H9 (cell line): ENCODE results near the gene TFRC. TPM values are rescaled to one million over a fixed set of nuclear protein-coding genes. Genes with fewer than 3 reads are reported as not detected.

ENCODE experiments used
- DNase-seq: peaks from one replicate; pipeline ENCODE4 v3.0.0-alpha.2; 2017
- H2AFZ ChIP-seq: one replicate; pipeline ENCODE4 v1.6.1; 2013; ENCODE audit warnings: mild to moderate bottlenecking, low read length, control low read depth, moderate library complexity
- H2AK5ac ChIP-seq: 2 replicates; pipeline ENCODE4 v1.6.1; 2013; ENCODE audit warnings: low read length, control low read depth, mixed read lengths; ENCODE audit not compliant: insufficient read length
- H2BK120ac ChIP-seq: one replicate; pipeline ENCODE4 v1.6.1; 2013; ENCODE audit warnings: low read depth, mild to moderate bottlenecking, low read length, control low read depth, inconsistent platforms; ENCODE audit not compliant: poor library complexity, severe bottlenecking
- H2BK12ac ChIP-seq: 2 replicates; pipeline ENCODE4 v1.6.1; 2013; ENCODE audit warnings: low read length, control low read depth, mixed read lengths, low read depth; ENCODE audit not compliant: insufficient read length
- H2BK15ac ChIP-seq: 2 replicates; pipeline ENCODE4 v1.6.1; 2013; ENCODE audit warnings: low read depth, low read length, control low read depth
- H2BK20ac ChIP-seq: one replicate; pipeline ENCODE4 v1.6.1; 2013; ENCODE audit warnings: low read depth, mild to moderate bottlenecking, low read length, control low read depth, inconsistent platforms; ENCODE audit not compliant: poor library complexity, severe bottlenecking
- H2BK5ac ChIP-seq: 2 replicates; pipeline ENCODE4 v1.6.1; 2013; ENCODE audit warnings: low read length, control low read depth, mixed read lengths; ENCODE audit not compliant: insufficient read length
- H3K14ac ChIP-seq: 2 replicates; pipeline ENCODE4 v1.6.1; 2013; ENCODE audit warnings: low read length, control low read depth; ENCODE audit not compliant: insufficient read depth
- H3K18ac ChIP-seq: 2 replicates; pipeline ENCODE4 v1.6.1; 2013; ENCODE audit warnings: low read depth, mild to moderate bottlenecking, mixed read lengths, low read length, control low read depth; ENCODE audit not compliant: insufficient read length
- H3K23ac ChIP-seq: 2 replicates; pipeline ENCODE4 v1.6.1; 2013; ENCODE audit warnings: low read length, control low read depth, mixed read lengths, low read depth; ENCODE audit not compliant: insufficient read length
- H3K23me2 ChIP-seq: 2 replicates; pipeline ENCODE4 v1.6.1; 2013; ENCODE audit warnings: low read depth, mild to moderate bottlenecking, mixed read lengths, low read length, control low read depth; ENCODE audit not compliant: insufficient read length, poor library complexity, severe bottlenecking
- H3K27ac ChIP-seq: 2 replicates; pipeline ENCODE4 v1.5.1; 2013; ENCODE audit warnings: low read length, control low read depth, mixed read lengths, low read depth; ENCODE audit not compliant: insufficient read length
- H3K27me3 ChIP-seq: 2 replicates; pipeline ENCODE4 v1.6.1; 2013; ENCODE audit warnings: low read length, control low read depth, inconsistent platforms; ENCODE audit not compliant: insufficient read depth
- H3K4ac ChIP-seq: 2 replicates; pipeline ENCODE4 v1.6.1; 2013; ENCODE audit warnings: low read depth, mild to moderate bottlenecking, control low read depth, inconsistent platforms, low read length, moderate library complexity
- H3K4me1 ChIP-seq: 2 replicates; pipeline ENCODE4 v1.6.1; 2013; ENCODE audit warnings: low read length, control low read depth, inconsistent platforms; ENCODE audit not compliant: insufficient read depth
- H3K4me2 ChIP-seq: 2 replicates; pipeline ENCODE4 v1.6.1; 2013; ENCODE audit warnings: low read length, control low read depth, mixed read lengths; ENCODE audit not compliant: insufficient read length, insufficient read depth
- H3K56ac ChIP-seq: 2 replicates; pipeline ENCODE4 v1.6.1; 2013; ENCODE audit warnings: low read depth, mild to moderate bottlenecking, mixed read lengths, low read length, control low read depth; ENCODE audit not compliant: insufficient read length
- H3K79me1 ChIP-seq: 2 replicates; pipeline ENCODE4 v1.6.1; 2013; ENCODE audit warnings: low read depth, mild to moderate bottlenecking, moderate library complexity, low read length, control low read depth, inconsistent platforms; ENCODE audit not compliant: insufficient read depth, poor library complexity, severe bottlenecking
- H3K79me2 ChIP-seq: 2 replicates; pipeline ENCODE4 v1.6.1; 2013; ENCODE audit warnings: low read length, control low read depth, inconsistent platforms; ENCODE audit not compliant: insufficient read depth
- H3K9ac ChIP-seq: 2 replicates; pipeline ENCODE4 v1.6.1; 2013; ENCODE audit warnings: low read length, control low read depth, mixed read lengths; ENCODE audit not compliant: insufficient read length; ENCODE audit errors: extremely low read depth
- H3K9me3 ChIP-seq: one replicate; pipeline ENCODE4 v1.6.1; 2013; ENCODE audit warnings: low read depth, low read length, inconsistent platforms; ENCODE audit not compliant: control insufficient read depth
- H3T11ph ChIP-seq: one replicate; pipeline ENCODE4 v1.6.1; 2013; ENCODE audit warnings: mild to moderate bottlenecking, low read length, control low read depth, inconsistent platforms
- H4K20me1 ChIP-seq: one replicate; pipeline ENCODE4 v1.6.1; 2013; ENCODE audit not compliant: control insufficient read depth, insufficient read length, insufficient read depth
- H4K5ac ChIP-seq: 2 replicates; pipeline ENCODE4 v1.6.1; 2013; ENCODE audit warnings: low read depth, mild to moderate bottlenecking, mixed read lengths, low read length, control low read depth; ENCODE audit not compliant: insufficient read length
- H4K8ac ChIP-seq: replicated peaks from 2 replicates; pipeline ENCODE4 v1.6.1; 2013; ENCODE audit warnings: low read length, control low read depth, mixed read lengths, low read depth; ENCODE audit not compliant: insufficient read length
- H4K91ac ChIP-seq: 2 replicates; pipeline ENCODE4 v1.6.1; 2013; ENCODE audit warnings: low read depth, mild to moderate bottlenecking, moderate library complexity, mixed read lengths, low read length, control low read depth; ENCODE audit not compliant: insufficient read length
- H3K27ac Mint-ChIP-seq, 3 experiments: 2 replicates in 2 of 3; 3 replicates in 1 of 3; pipeline ENCODE4 v1.8.0; 2020 to 2021; ENCODE audit warnings: mixed read lengths in 3 of 3, mild to moderate bottlenecking in 1 of 3, moderate library complexity in 1 of 3
- H3K27me3 Mint-ChIP-seq: 2 replicates; pipeline ENCODE4 v1.8.0; 2021; ENCODE audit warnings: low read depth, mild to moderate bottlenecking, moderate library complexity, mixed read lengths
- H3K36me3 Mint-ChIP-seq, 3 experiments: 2 replicates in 2 of 3; 3 replicates in 1 of 3; pipeline ENCODE4 v1.8.0; 2020 to 2021; ENCODE audit warnings: low read depth in 3 of 3, mixed read lengths in 3 of 3; ENCODE audit not compliant: insufficient read depth in 1 of 3
- H3K4me1 Mint-ChIP-seq, 2 experiments: 2 replicates each; pipeline ENCODE4 v1.8.0; 2020; ENCODE audit warnings: mixed read lengths in 2 of 2
- H3K4me3 Mint-ChIP-seq, 2 experiments: 2 replicates in 1 of 2; 3 replicates in 1 of 2; pipeline ENCODE4 v1.8.0; 2020 to 2021; ENCODE audit warnings: mild to moderate bottlenecking in 2 of 2, mixed read lengths in 2 of 2, moderate library complexity in 1 of 2
- H3K9me3 Mint-ChIP-seq, 2 experiments: 2 replicates in 1 of 2; 3 replicates in 1 of 2; pipeline ENCODE4 v1.8.0; 2020; ENCODE audit warnings: mild to moderate bottlenecking in 2 of 2, mixed read lengths in 2 of 2, moderate library complexity in 1 of 2
- WGBS: extraction: QIAGEN DNeasy Blood & Tissue Kit; methylation state at CpG from one replicate; pipeline ENCODE4 v1.1.7; 2013; ENCODE audit warnings: missing lambda C conversion rate, low lambda C conversion rate, mixed read lengths; ENCODE audit not compliant: insufficient read length; ENCODE audit errors: extremely low coverage; 5-methylcytosine and 5-hydroxymethylcytosine counted together
- total RNA-seq: library from RNA; stranded (reverse); gene quantifications from 2 replicates; pipeline ENCODE4 v1.2.1, GENCODE V29; 2021
- TF ChIP-seq, protein P1 (sequence below): fragments of 200-600 bp; sonication (generic); conservative IDR thresholded peaks from 3 replicates; pipeline ENCODE4 v1.8.0; 2021; ENCODE audit warnings: antibody characterized with exemption, mild to moderate bottlenecking

The TFRC gene
- total RNA-seq, 1 experiment from 2014 or later: 135 TPM

- H4K8ac ChIP-seq: no peak overlapping the region
- peak overlapping the region; percentile 96 to 97 for H3K4me3 Mint-ChIP-seq
- peak overlapping the region in 1 of 3 experiments; percentile 81; a peak in 2 of 7 replicates for H3K27ac Mint-ChIP-seq
These were observed 2.2 kb downstream of the TFRC start for GRCh38 chr3:196079682-196080081.

More at GRCh38 chr3:196079682-196080081, 2.2 kb downstream of the TFRC start:
- Mint-ChIP-seq H3K36me3 (peaks cover 10 to 29% (median 20%) of the 10 kb centered on the region in 3 experiments), H3K9me3 (no peaks in the 10 kb centered on the region; a peak in 1 of 5 replicates), H3K4me1 (peaks cover 20 to 35% of the 10 kb centered on the region in 2 experiments), H3K27me3 (no peaks in the 10 kb centered on the region)
- Histone ChIP-seq H3K79me1 (no peaks in the 10 kb centered on the region), H3K23ac (no peak overlapping the region), H4K5ac (no peak overlapping the region), H2BK20ac (no peak overlapping the region), H3K9ac (no peak overlapping the region), H3K27me3 (no peaks in the 10 kb centered on the region), H3K27ac (no peak overlapping the region), H3K4me1 (peaks cover 2% of the 10 kb centered on the region; the same call in 1 of the 2 replicates), H3K4ac (no peak overlapping the region), H2BK15ac (no peak overlapping the region), H3K18ac (no peak overlapping the region), H3K79me2 (peaks cover 40% of the 10 kb centered on the region), H2BK12ac (no peak overlapping the region), H4K20me1 (no peaks in the 10 kb centered on the region), H2BK120ac (no peak overlapping the region), H2AK5ac (no peak overlapping the region), H2AFZ (no peak overlapping the region), H4K91ac (no peak overlapping the region), H3K9me3 (no peaks in the 10 kb centered on the region), H3K23me2 (peaks cover 16% of the 10 kb centered on the region), H3K14ac (no peak overlapping the region), H3T11ph (no peak overlapping the region), H3K56ac (no peak overlapping the region), H3K4me2 (no peak overlapping the region), H2BK5ac (no peak overlapping the region)
- TF ChIP-seq, protein P1, sequence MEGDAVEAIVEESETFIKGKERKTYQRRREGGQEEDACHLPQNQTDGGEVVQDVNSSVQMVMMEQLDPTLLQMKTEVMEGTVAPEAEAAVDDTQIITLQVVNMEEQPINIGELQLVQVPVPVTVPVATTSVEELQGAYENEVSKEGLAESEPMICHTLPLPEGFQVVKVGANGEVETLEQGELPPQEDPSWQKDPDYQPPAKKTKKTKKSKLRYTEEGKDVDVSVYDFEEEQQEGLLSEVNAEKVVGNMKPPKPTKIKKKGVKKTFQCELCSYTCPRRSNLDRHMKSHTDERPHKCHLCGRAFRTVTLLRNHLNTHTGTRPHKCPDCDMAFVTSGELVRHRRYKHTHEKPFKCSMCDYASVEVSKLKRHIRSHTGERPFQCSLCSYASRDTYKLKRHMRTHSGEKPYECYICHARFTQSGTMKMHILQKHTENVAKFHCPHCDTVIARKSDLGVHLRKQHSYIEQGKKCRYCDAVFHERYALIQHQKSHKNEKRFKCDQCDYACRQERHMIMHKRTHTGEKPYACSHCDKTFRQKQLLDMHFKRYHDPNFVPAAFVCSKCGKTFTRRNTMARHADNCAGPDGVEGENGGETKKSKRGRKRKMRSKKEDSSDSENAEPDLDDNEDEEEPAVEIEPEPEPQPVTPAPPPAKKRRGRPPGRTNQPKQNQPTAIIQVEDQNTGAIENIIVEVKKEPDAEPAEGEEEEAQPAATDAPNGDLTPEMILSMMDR: no peak
- whole genome bisulfite sequencing: no CpG with 5 or more reads among the region's 3 CpGs
- no peak for DNase-seq
